Kidney epithelial cell (primary cell): Measurements from ENCODE around the gene PLCB1. TPM values are rescaled to one million over a fixed set of nuclear protein-coding genes. Genes with fewer than 3 reads are reported as not detected.

Experiments used
- DNase-seq: peaks from one replicate; pipeline ENCODE4 v3.0.0-alpha.2; 2010; ENCODE audit warnings: low read depth
- H3K27me3 ChIP-seq: 2 replicates; pipeline ENCODE4 v1.6.0; 2011; ENCODE audit warnings: low read length; ENCODE audit not compliant: control insufficient read depth, insufficient read depth
- H3K36me3 ChIP-seq: 2 replicates; pipeline ENCODE4 v1.5.1; 2011; ENCODE audit warnings: low read length; ENCODE audit not compliant: control insufficient read depth, insufficient read depth
- H3K4me3 ChIP-seq: 2 replicates; pipeline ENCODE4 v1.5.1; 2011; ENCODE audit warnings: low read depth, mild to moderate bottlenecking, control low read depth, low read length
- total RNA-seq: library from RNA; depleted of rRNA; stranded (reverse); fragments of >200 nt; gene quantifications from 2 replicates; pipeline ENCODE4 v1.2.3, GENCODE V29; 2015
- TF ChIP-seq, protein P1 (sequence below): IDR thresholded peaks from 2 replicates; pipeline ENCODE4 v1.5.1; 2011; ENCODE audit warnings: mild to moderate bottlenecking, moderate library complexity, low read length, control low read depth, inconsistent platforms; ENCODE audit not compliant: insufficient read depth, poor library complexity, severe bottlenecking

The PLCB1 gene
- total RNA-seq = 2.7 and 5.1 TPM in 2 replicates

DNA sequence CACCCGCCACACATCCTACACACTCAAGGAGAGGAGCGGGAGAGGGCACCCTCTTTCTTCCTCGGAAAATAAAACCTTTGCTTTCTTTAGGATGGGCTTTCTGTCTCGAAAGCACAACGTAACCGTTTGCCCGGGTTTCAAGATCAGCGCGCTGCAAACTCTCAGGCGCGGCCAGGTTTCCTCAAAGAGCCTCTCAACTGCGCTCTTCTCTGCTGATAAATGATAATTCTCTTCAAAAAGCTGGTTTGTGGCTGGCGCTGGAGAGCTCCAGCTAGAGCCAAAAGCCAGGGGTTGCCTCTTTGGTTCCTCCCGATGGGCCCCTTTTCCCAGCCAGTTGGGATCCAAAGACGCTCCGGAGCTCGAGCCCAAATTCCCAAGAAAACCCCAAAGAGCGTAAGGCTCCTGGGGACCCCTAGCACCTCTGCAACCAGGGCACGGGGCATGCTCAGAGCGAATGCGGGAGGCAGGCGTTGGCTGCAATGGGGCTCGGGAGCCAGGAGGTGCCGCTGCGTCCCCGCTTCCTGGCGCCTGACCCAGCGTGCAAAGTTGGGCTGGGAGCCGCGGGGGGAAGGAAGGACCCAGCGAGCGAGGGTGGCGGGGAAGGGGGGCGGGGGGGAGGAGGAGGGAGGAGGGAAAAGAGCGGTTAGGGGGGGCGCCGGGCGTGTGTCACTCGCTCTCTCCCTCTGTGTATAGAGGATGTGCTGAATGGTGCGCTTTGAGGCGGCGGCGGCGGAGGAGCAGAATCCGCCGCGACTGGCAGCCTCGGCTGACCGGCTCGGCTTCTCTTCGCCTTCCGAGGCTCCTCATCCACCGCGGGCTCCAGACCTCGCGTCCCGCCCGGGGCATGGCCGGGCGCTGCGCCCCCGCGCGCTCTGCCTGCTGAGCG, at the start of gene PLCB1:
TSS of gene PLCB1 (plus strand) at position 669 of the 886 bp plus-strand sequence. CDS start 386 bp downstream, outside the sequence.
- peak within 1 kb of the TSS; percentile 55 for H3K4me3 ChIP-seq
- H3K27me3 ChIP-seq = peaks cover 22% of the 10 kb centered on the region
- TF ChIP-seq, protein P1, sequence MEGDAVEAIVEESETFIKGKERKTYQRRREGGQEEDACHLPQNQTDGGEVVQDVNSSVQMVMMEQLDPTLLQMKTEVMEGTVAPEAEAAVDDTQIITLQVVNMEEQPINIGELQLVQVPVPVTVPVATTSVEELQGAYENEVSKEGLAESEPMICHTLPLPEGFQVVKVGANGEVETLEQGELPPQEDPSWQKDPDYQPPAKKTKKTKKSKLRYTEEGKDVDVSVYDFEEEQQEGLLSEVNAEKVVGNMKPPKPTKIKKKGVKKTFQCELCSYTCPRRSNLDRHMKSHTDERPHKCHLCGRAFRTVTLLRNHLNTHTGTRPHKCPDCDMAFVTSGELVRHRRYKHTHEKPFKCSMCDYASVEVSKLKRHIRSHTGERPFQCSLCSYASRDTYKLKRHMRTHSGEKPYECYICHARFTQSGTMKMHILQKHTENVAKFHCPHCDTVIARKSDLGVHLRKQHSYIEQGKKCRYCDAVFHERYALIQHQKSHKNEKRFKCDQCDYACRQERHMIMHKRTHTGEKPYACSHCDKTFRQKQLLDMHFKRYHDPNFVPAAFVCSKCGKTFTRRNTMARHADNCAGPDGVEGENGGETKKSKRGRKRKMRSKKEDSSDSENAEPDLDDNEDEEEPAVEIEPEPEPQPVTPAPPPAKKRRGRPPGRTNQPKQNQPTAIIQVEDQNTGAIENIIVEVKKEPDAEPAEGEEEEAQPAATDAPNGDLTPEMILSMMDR = peak; percentile 86
- no peaks in the 10 kb centered on the region for H3K36me3 ChIP-seq
- DNase-seq = no peak

DNA sequence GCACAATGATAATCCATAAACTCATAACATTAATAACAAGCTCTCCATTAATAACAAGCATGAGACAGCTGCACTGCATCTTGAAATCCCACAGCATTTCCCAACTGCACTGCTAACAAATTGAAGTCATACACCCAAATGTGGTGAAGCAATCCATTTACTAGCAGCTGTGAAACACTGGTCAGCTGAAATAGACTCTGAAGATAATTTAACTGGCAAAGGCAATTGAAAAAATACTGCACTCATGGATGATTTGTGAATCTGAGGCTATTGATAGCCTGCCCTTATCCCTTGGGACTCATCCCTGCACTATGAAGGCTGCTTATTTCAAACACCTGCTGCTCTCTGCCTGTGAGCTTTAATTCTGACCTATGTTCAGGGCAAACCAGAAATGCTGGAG, 49.1 kb upstream of the PLCB1 start:
- TF ChIP-seq, protein P1 = no peak
- no peaks in the 10 kb centered on the region for H3K27me3 ChIP-seq
- H3K4me3 ChIP-seq = no peak overlapping the region
- H3K36me3 ChIP-seq = no peaks in the 10 kb centered on the region
- DNase-seq = no peak

DNA sequence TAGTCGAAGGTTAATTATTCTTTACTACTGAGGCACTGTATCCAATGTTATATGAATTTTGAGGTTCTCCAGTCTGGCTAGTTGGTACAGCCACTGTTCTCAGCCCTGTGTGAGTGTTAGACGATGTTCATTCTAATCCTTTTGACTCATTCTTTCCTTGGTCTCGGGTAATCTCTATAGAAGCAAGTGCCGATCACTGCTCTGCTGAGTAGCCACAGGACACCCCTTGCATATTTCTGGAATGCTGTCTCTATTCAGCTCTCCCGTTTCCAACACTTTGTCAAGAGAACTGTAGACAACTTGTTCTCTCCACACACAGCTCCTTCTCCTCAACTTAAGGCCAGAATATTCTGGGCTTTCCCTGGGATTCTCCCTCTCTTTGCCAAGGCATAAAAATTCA, 42.4 kb upstream of the PLCB1 start:
- DNase-seq = no peak
- no peaks in the 10 kb centered on the region for H3K27me3 ChIP-seq
- no peaks in the 10 kb centered on the region for H3K36me3 ChIP-seq
- no peak overlapping the region for H3K4me3 ChIP-seq
- TF ChIP-seq, protein P1 = no peak

DNA sequence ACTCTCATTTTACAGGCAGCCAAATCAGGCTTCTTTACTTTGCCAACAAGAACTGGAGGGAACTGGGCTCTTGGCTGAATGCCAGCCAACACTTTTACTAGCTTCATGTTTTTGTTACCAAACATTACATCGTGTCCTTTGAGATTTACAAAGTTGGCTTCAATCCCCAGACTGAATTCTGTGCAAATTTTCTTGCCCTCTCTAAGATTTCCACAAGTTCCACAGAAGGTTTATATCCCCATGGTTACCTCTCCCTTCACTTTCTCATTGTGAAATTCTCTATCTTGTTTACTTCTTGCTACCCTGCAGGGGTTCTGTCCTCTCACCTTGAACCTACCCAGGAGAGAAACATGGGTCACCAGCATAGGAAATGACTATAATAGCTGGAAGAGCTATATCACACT, 37.6 kb upstream of the PLCB1 start:
- TF ChIP-seq, protein P1 = no peak
- Histone ChIP-seq H3K4me3 (no peak overlapping the region), H3K36me3 (no peaks in the 10 kb centered on the region), H3K27me3 (no peaks in the 10 kb centered on the region)
- DNase-seq = no peak

DNA sequence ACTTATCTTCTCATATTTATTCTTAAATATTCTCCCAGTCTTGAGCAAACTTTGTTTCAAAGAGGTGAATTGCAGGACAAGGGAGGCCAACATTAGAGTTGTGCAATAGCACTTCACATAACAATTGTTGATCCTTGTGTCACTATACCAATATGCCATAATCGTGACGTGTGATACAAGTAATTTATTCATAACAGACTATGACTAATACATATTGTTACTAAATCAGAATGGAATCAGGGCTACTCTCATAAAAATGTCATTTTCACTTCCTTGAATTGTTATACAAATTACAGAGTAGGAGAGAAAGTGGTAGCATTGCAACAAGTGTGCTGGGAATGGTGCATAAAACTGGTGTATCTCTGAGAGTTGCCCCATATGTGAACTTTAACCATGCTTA, 37.2 kb upstream of the PLCB1 start:
- TF ChIP-seq, protein P1 = no peak
- Histone ChIP-seq H3K4me3 (no peak overlapping the region), H3K27me3 (no peaks in the 10 kb centered on the region), H3K36me3 (no peaks in the 10 kb centered on the region)
- no peak for DNase-seq
